ENCODE measurements around the gene KCNT2. TPM values are rescaled to one million over a fixed set of nuclear protein-coding genes. Genes with fewer than 3 reads are reported as not detected.

Gene KCNT2
- polyA plus RNA-seq, 1 donor from 2014 or later = 21.4 TPM

DNA sequence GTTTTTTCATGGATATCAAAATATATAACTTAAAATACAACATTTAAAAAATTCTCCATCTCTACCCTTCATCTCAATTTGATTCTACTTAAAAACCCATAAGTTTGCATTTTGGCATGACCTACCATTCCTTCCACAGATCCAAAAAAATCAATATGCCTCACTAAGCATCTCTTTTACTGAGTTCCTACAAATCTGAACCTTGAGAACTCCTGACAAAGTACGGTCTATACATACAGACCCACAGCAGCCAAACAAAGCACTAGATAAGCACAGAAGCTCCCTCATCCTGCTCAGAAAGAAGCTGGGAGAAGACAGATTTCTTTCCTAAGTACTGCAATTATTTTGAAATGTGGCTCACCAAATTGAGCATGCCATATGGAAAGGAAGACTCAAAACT is 167.5 kb downstream of the KCNT2 start:
- no peak overlapping the region for H2AFZ ChIP-seq (ENCODE audit: low read depth, low read length)
- no peaks in the 10 kb centered on the region for H3K27me3 ChIP-seq (ENCODE audit: insufficient read depth, low read depth, low read length)
- H3K4me2 ChIP-seq (ENCODE audit: low read length) = no peak overlapping the region
- no peaks in the 10 kb centered on the region for H3K36me3 ChIP-seq (ENCODE audit: insufficient read depth, low read length)
- H3K27ac ChIP-seq (ENCODE audit: low read length) = no peak overlapping the region
- no peak overlapping the region for H3K4me3 ChIP-seq (ENCODE audit: low read length)
- no peaks in the 10 kb centered on the region for H4K20me1 ChIP-seq (ENCODE audit: insufficient read depth)
- no peaks in the 10 kb centered on the region for H3K9me3 ChIP-seq (ENCODE audit: low read length)
- TF ChIP-seq EP300 (conservative IDR thresholded peaks at IDR 0.05; ENCODE audit: poor library complexity, severe bottlenecking) (no peak), TAF1 (IDR thresholded peaks at IDR 0.05; ENCODE audit: low read depth) (no peak), SMC3 (conservative IDR thresholded peaks at IDR 0.05; ENCODE audit: poor library complexity) (no peak), RAD21 (conservative IDR thresholded peaks at IDR 0.05) (no peak), POLR2AphosphoS5 (IDR thresholded peaks at IDR 0.05) (no peak), EZH2 (IDR thresholded peaks at IDR 0.05; ENCODE audit: borderline replicate concordance, insufficient read depth, low read length, poor library complexity, severe bottlenecking) (no peak), MXI1 (conservative IDR thresholded peaks at IDR 0.05; ENCODE audit: poor library complexity, severe bottlenecking) (no peak)
- TF ChIP-seq, protein P1, sequence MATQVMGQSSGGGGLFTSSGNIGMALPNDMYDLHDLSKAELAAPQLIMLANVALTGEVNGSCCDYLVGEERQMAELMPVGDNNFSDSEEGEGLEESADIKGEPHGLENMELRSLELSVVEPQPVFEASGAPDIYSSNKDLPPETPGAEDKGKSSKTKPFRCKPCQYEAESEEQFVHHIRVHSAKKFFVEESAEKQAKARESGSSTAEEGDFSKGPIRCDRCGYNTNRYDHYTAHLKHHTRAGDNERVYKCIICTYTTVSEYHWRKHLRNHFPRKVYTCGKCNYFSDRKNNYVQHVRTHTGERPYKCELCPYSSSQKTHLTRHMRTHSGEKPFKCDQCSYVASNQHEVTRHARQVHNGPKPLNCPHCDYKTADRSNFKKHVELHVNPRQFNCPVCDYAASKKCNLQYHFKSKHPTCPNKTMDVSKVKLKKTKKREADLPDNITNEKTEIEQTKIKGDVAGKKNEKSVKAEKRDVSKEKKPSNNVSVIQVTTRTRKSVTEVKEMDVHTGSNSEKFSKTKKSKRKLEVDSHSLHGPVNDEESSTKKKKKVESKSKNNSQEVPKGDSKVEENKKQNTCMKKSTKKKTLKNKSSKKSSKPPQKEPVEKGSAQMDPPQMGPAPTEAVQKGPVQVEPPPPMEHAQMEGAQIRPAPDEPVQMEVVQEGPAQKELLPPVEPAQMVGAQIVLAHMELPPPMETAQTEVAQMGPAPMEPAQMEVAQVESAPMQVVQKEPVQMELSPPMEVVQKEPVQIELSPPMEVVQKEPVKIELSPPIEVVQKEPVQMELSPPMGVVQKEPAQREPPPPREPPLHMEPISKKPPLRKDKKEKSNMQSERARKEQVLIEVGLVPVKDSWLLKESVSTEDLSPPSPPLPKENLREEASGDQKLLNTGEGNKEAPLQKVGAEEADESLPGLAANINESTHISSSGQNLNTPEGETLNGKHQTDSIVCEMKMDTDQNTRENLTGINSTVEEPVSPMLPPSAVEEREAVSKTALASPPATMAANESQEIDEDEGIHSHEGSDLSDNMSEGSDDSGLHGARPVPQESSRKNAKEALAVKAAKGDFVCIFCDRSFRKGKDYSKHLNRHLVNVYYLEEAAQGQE (IDR thresholded peaks at IDR 0.05; ENCODE audit: borderline replicate concordance) = no peak
- TF ChIP-seq, protein P2, sequence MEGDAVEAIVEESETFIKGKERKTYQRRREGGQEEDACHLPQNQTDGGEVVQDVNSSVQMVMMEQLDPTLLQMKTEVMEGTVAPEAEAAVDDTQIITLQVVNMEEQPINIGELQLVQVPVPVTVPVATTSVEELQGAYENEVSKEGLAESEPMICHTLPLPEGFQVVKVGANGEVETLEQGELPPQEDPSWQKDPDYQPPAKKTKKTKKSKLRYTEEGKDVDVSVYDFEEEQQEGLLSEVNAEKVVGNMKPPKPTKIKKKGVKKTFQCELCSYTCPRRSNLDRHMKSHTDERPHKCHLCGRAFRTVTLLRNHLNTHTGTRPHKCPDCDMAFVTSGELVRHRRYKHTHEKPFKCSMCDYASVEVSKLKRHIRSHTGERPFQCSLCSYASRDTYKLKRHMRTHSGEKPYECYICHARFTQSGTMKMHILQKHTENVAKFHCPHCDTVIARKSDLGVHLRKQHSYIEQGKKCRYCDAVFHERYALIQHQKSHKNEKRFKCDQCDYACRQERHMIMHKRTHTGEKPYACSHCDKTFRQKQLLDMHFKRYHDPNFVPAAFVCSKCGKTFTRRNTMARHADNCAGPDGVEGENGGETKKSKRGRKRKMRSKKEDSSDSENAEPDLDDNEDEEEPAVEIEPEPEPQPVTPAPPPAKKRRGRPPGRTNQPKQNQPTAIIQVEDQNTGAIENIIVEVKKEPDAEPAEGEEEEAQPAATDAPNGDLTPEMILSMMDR (IDR thresholded peaks at IDR 0.05; ENCODE audit: poor library complexity, severe bottlenecking) = no peak
- H3K9ac ChIP-seq (ENCODE audit: low read length) = no peak overlapping the region
- H3K9me2 ChIP-seq (ENCODE audit: insufficient read depth, low read length) = no peaks in the 10 kb centered on the region
- no peaks in the 10 kb centered on the region for H3K79me2 ChIP-seq (replicated peaks; ENCODE audit: insufficient read depth, low read length)
- H3F3A ChIP-seq (ENCODE audit: insufficient read depth, low read length, poor library complexity, severe bottlenecking) = no peaks in the 10 kb centered on the region

DNA sequence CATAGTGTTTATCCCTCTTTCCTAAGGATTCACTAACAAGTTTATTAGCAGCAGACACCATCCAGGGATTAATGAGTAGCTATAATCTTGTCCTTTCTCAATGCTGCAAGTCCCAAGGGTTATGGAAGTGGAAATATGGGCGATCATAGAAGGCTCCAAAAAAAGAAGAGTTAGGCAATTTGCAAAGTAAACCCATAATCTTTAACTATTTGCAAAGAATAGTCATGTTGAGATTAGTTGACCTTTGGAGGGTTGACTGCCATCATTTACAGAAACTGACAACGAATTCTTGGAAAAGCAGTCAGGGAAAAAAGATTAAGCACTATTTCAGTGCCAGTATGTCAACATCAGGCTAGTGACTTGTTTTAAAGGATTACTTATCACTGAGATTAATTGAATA is 169.9 kb downstream of the KCNT2 start:
- no peaks in the 10 kb centered on the region for H3K9me3 ChIP-seq (ENCODE audit: low read length)
- H3K4me3 ChIP-seq (ENCODE audit: low read length) = no peak overlapping the region
- H2AFZ ChIP-seq (ENCODE audit: low read depth, low read length) = no peak overlapping the region
- no peak for TF ChIP-seq RAD21 (conservative IDR thresholded peaks at IDR 0.05)
- no peak for TF ChIP-seq SMC3 (conservative IDR thresholded peaks at IDR 0.05; ENCODE audit: poor library complexity)
- TF ChIP-seq MXI1 (conservative IDR thresholded peaks at IDR 0.05; ENCODE audit: poor library complexity, severe bottlenecking) = no peak
- TF ChIP-seq POLR2AphosphoS5 (IDR thresholded peaks at IDR 0.05) = no peak
- no peak for TF ChIP-seq TAF1 (IDR thresholded peaks at IDR 0.05; ENCODE audit: low read depth)
- TF ChIP-seq, protein P1 (IDR thresholded peaks at IDR 0.05; ENCODE audit: borderline replicate concordance) = no peak
- TF ChIP-seq EP300 (conservative IDR thresholded peaks at IDR 0.05; ENCODE audit: poor library complexity, severe bottlenecking) = no peak
- TF ChIP-seq, protein P2 (IDR thresholded peaks at IDR 0.05; ENCODE audit: poor library complexity, severe bottlenecking) = no peak
- no peak for TF ChIP-seq EZH2 (IDR thresholded peaks at IDR 0.05; ENCODE audit: borderline replicate concordance, insufficient read depth, low read length, poor library complexity, severe bottlenecking)
- H3K27me3 ChIP-seq (ENCODE audit: insufficient read depth, low read depth, low read length) = no peaks in the 10 kb centered on the region
- H4K20me1 ChIP-seq (ENCODE audit: insufficient read depth) = no peaks in the 10 kb centered on the region
- no peak overlapping the region for H3K9ac ChIP-seq (ENCODE audit: low read length)
- no peaks in the 10 kb centered on the region for H3K9me2 ChIP-seq (ENCODE audit: insufficient read depth, low read length)
- H3F3A ChIP-seq (ENCODE audit: insufficient read depth, low read length, poor library complexity, severe bottlenecking) = no peaks in the 10 kb centered on the region
- no peak overlapping the region for H3K27ac ChIP-seq (ENCODE audit: low read length)
- no peaks in the 10 kb centered on the region for H3K79me2 ChIP-seq (replicated peaks; ENCODE audit: insufficient read depth, low read length)
- H3K4me2 ChIP-seq (ENCODE audit: low read length) = no peak overlapping the region
- no peaks in the 10 kb centered on the region for H3K36me3 ChIP-seq (ENCODE audit: insufficient read depth, low read length)

All from neural cell (in vitro differentiated cells).